Ureter (tissue), 1 donor: ENCODE measurements around the gene ETS2. TPM values are rescaled to one million over a fixed set of nuclear protein-coding genes. Genes with fewer than 3 reads are reported as not detected.
A peak's percentile ranks its signal among the peaks of the same experiment; 100 is the strongest.
"Not testable (repeated sequence)": the region's sequence is repeated elsewhere in the genome, so short reads cannot be mapped to it uniquely, and the experiment has no call there.

Source experiments
- DNase-seq: peaks from one replicate; pipeline ENCODE4 v3.0.0-alpha.2; 2020; ENCODE audit warnings: low spot score
- total RNA-seq: library from RNA; stranded (reverse); gene quantifications from one replicate; pipeline ENCODE4 v1.2.4, GENCODE V29; 2023
- donor health status: DM: yes; HTN: yes; CAD: no.

ETS2 gene
- total RNA-seq, 1 donor from 2014 or later = 221 TPM

- DNase-seq = no peak
These were observed 32.2 kb downstream of the ETS2 start for GRCh38 chr21:38837806-38838461.

- DNase-seq = no peak
These were observed 33.0 kb downstream of the ETS2 start for GRCh38 chr21:38838598-38839327.

- no peak for DNase-seq
These were observed 33.9 kb downstream of the ETS2 start for GRCh38 chr21:38839328-38840286.

- DNase-seq = no peak
These were observed 34.9 kb downstream of the ETS2 start for GRCh38 chr21:38840456-38841300.

GRCh38 chr21:38841472-38841871 lies 35.7 kb downstream of the ETS2 start:
- no peak for DNase-seq

- DNase-seq = no peak
These were observed 36.4 kb downstream of the ETS2 start for GRCh38 chr21:38842079-38842478.

- DNase-seq = no peak
These were observed 37.6 kb downstream of the ETS2 start for GRCh38 chr21:38843379-38843778.

GRCh38 chr21:38843806-38844503 lies 38.2 kb downstream of the ETS2 start:
- no peak for DNase-seq

GRCh38 chr21:38845374-38845773 lies 39.6 kb downstream of the ETS2 start:
- not testable (repeated sequence) for DNase-seq

- no peak for DNase-seq
These were observed 41.8 kb downstream of the ETS2 start for GRCh38 chr21:38847556-38847955.

GRCh38 chr21:38848187-38848609 lies 42.5 kb downstream of the ETS2 start:
- no peak for DNase-seq

GRCh38 chr21:38849776-38850175 lies 44.0 kb downstream of the ETS2 start:
- no peak for DNase-seq

GRCh38 chr21:38850277-38850951 lies 44.7 kb downstream of the ETS2 start:
- DNase-seq = no peak

- no peak for DNase-seq
These were observed 45.4 kb downstream of the ETS2 start for GRCh38 chr21:38851101-38851500.

- DNase-seq = no peak
These were observed 46.5 kb downstream of the ETS2 start for GRCh38 chr21:38852278-38852677.

GRCh38 chr21:38852708-38853107 lies 47.0 kb downstream of the ETS2 start:
- no peak for DNase-seq

GRCh38 chr21:38853421-38853919 lies 47.7 kb downstream of the ETS2 start:
- peak; percentile 57 for DNase-seq

- no peak for DNase-seq
These were observed 51.6 kb downstream of the ETS2 start for GRCh38 chr21:38857152-38857825.
